GM12891 (cell line): ENCODE results near the gene GLYAT.

Source experiments
- POLR2A ChIP-seq: IDR thresholded peaks from 2 replicates; pipeline ENCODE4 v1.6.1; 2011; ENCODE audit warnings: low read depth, low read length, control low read depth
- POLR2AphosphoS5 ChIP-seq: IDR thresholded peaks from 2 replicates; pipeline ENCODE4 v1.6.1; 2011; ENCODE audit warnings: low read depth, low read length, control low read depth
- POU2F2 ChIP-seq: IDR thresholded peaks from 2 replicates; pipeline ENCODE4 v1.6.1; 2011; ENCODE audit warnings: low read depth, mild to moderate bottlenecking, control low read depth, low read length, moderate library complexity
- TAF1 ChIP-seq: IDR thresholded peaks from 2 replicates; pipeline ENCODE4 v1.6.1; 2011; ENCODE audit warnings: low read depth, low read length, control low read depth

- TF ChIP-seq POLR2A: no peak
- TF ChIP-seq POLR2AphosphoS5: no peak
- no peak for TF ChIP-seq TAF1
- TF ChIP-seq POU2F2: no peak
Observed at GRCh38 chr11:58780578-58780977, 48.8 kb upstream of the GLYAT start.
